Vagina (tissue), 2 donors: Measurements from ENCODE around the gene TBC1D22A. TPM values are rescaled to one million over a fixed set of nuclear protein-coding genes. Genes with fewer than 3 reads are reported as not detected.

Source experiments
- DNase-seq, 2 donors: peaks; one replicate each; pipeline ENCODE4 v3.0.0-alpha.2; 2017; ENCODE audit errors: extremely low spot score in 2 of 2
- H3K27ac ChIP-seq: fragments of 200-600 bp; sonication (generic); one replicate; pipeline ENCODE4 v1.5.1; 2019
- H3K27me3 ChIP-seq: fragments of 200-600 bp; sonication (generic); one replicate; pipeline ENCODE4 v1.5.1; 2019
- H3K36me3 ChIP-seq, 2 donors: fragments of 200-600 bp; sonication (generic); one replicate each; pipeline ENCODE4 v1.5.1; 2017 to 2019
- H3K4me1 ChIP-seq: fragments of 200-600 bp; sonication (generic); one replicate; pipeline ENCODE4 v1.5.1; 2019
- H3K4me3 ChIP-seq, 2 donors: fragments of 200-600 bp; sonication (generic); 1 replicate in 1 of 2; 2 replicates in 1 of 2; pipeline ENCODE4 v1.5.1; 2016 to 2019
- H3K9me3 ChIP-seq: fragments of 200-600 bp; sonication (generic); one replicate; pipeline ENCODE4 v1.5.1; 2019
- POLR2A ChIP-seq, 2 donors: fragments of 450-650 bp; IDR thresholded peaks; one replicate each; pipeline ENCODE4 v1.6.1; 2017; ENCODE audit warnings: antibody characterized with exemption in 2 of 2, mild to moderate bottlenecking in 2 of 2, moderate library complexity in 2 of 2
- POLR2AphosphoS5 ChIP-seq, 2 donors: sonication (generic); formaldehyde crosslinking; IDR thresholded peaks; one replicate each; pipeline ENCODE4 v1.9.0; 2017; ENCODE audit warnings: antibody characterized with exemption in 2 of 2, mild to moderate bottlenecking in 2 of 2, low read depth in 1 of 2; ENCODE audit not compliant: insufficient read depth in 1 of 2
- intact Hi-C: fragments of 100-400 bp; cut with DNase I; formaldehyde crosslinking; loops from one replicate; pipeline ENCODE4 v1.15.1; 2023
- total RNA-seq: library from RNA; depleted of rRNA; stranded (reverse); fragments of >200 nt; gene quantifications from one replicate; pipeline ENCODE4 v1.2.3, GENCODE V29; 2016
- TF ChIP-seq, protein P1 (sequence below), 3 experiments: fragments of 450-650 bp in 2 of 3; fragments of 200-600 bp in 1 of 3; sonication (generic) in 1 of 3; IDR thresholded peaks; one replicate each; pipeline ENCODE4 v1.5.1; 2017 to 2019; ENCODE audit warnings: antibody characterized with exemption in 3 of 3, mild to moderate bottlenecking in 2 of 3, moderate library complexity in 2 of 3

The TBC1D22A gene
- total RNA-seq, 1 donor from 2014 or later: 38.3 TPM

DNA sequence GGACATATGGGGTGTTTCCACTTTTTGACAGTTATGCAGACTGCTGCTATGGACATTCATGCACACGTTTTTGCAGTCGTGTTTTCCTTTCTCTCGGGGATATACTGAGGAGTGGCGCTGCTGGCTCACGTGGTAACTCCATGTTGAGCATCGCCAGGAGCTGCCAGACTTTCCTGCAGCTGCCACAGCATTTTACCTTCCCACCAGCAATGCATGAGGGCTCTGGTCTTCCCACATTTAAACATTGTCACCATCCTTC, 95.4 kb downstream of the TBC1D22A start:
- Histone ChIP-seq H3K4me3 (no peak overlapping the region), H3K27me3 (no peaks in the 10 kb centered on the region), H3K36me3 (no peaks in the 10 kb centered on the region), H3K27ac (no peak overlapping the region), H3K4me1 (no peaks in the 10 kb centered on the region), H3K9me3 (no peaks in the 10 kb centered on the region)
- intact Hi-C loops: no loop called here
- peak in 1 of 2 donors; percentile 54 for DNase-seq
- TF ChIP-seq POLR2AphosphoS5 (IDR thresholded peaks at IDR 0.05; ENCODE audit: insufficient read depth in 1 of 2, low read depth in 1 of 2) (no peak), POLR2A (IDR thresholded peaks at IDR 0.05) (no peak)
- TF ChIP-seq, protein P1, sequence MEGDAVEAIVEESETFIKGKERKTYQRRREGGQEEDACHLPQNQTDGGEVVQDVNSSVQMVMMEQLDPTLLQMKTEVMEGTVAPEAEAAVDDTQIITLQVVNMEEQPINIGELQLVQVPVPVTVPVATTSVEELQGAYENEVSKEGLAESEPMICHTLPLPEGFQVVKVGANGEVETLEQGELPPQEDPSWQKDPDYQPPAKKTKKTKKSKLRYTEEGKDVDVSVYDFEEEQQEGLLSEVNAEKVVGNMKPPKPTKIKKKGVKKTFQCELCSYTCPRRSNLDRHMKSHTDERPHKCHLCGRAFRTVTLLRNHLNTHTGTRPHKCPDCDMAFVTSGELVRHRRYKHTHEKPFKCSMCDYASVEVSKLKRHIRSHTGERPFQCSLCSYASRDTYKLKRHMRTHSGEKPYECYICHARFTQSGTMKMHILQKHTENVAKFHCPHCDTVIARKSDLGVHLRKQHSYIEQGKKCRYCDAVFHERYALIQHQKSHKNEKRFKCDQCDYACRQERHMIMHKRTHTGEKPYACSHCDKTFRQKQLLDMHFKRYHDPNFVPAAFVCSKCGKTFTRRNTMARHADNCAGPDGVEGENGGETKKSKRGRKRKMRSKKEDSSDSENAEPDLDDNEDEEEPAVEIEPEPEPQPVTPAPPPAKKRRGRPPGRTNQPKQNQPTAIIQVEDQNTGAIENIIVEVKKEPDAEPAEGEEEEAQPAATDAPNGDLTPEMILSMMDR (IDR thresholded peaks at IDR 0.05): no peak

DNA sequence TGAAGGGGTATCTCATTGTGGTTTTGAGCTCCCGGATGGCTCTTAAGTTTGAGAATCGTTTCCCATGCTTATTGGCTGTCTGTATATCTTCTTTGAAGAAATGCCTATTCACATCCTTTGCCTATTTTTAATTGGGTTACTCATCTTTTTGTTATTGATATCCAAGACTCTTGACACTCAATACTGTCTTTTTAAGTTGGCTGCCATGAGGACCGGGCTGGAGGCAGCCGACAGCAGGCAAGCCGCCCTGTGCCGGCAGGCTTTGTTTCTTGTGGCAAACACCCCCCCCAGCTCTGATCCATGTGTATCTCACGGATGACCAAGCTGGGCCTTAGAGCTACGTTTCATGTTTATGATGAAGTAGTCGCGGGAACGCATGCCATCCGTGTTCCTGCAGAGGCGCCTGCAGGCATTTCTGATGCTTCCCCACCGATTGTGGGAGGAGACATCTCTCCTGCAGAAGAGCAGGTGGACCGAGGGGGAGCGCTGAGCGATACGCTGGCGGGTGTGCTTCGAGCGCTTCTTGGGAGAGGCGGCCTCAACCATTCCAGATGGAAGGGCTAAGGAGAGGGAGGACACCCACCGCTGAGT, 95.8 kb downstream of the TBC1D22A start:
- H3K4me1 ChIP-seq: no peaks in the 10 kb centered on the region
- H3K36me3 ChIP-seq: no peaks in the 10 kb centered on the region
- intact Hi-C loops: no loop called here
- DNase-seq: peak in 1 of 2 donors; percentile 44
- no peak for TF ChIP-seq POLR2AphosphoS5 (IDR thresholded peaks at IDR 0.05; ENCODE audit: insufficient read depth in 1 of 2, low read depth in 1 of 2)
- no peak for TF ChIP-seq POLR2A (IDR thresholded peaks at IDR 0.05)
- TF ChIP-seq, protein P1 (IDR thresholded peaks at IDR 0.05): no peak
- H3K4me3 ChIP-seq: no peak overlapping the region
- no peaks in the 10 kb centered on the region for H3K27me3 ChIP-seq
- H3K9me3 ChIP-seq: no peaks in the 10 kb centered on the region
- H3K27ac ChIP-seq: no peak overlapping the region

DNA sequence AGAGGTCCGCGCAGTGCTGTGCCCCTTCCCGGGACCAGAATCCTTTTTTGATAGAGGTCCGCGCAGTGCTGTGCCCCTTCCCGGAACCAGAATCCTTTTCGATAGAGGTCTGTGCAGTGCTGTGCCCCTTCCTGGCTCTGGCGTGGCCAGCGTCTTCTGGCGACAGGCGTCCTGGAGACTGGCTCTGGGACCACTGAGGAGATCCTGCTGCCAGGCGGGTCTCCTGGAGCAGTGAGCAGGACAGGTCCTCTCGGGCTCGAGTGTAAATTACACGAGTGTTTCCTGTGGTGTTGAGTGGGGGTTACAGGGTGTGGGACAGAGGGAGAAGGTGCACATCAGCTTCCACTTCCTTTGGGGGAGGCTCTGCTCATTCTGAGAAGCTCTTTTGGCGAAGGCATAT, 98.1 kb downstream of the TBC1D22A start:
- no peak for DNase-seq
- intact Hi-C loops: no loop called here
- Histone ChIP-seq H3K27ac (no peak overlapping the region), H3K4me1 (no peaks in the 10 kb centered on the region), H3K9me3 (no peaks in the 10 kb centered on the region), H3K36me3 (no peaks in the 10 kb centered on the region), H3K4me3 (no peak overlapping the region), H3K27me3 (no peaks in the 10 kb centered on the region)
- TF ChIP-seq POLR2A (IDR thresholded peaks at IDR 0.05) (no peak), POLR2AphosphoS5 (IDR thresholded peaks at IDR 0.05; ENCODE audit: insufficient read depth in 1 of 2, low read depth in 1 of 2) (no peak)
- TF ChIP-seq, protein P1 (IDR thresholded peaks at IDR 0.05): no peak

DNA sequence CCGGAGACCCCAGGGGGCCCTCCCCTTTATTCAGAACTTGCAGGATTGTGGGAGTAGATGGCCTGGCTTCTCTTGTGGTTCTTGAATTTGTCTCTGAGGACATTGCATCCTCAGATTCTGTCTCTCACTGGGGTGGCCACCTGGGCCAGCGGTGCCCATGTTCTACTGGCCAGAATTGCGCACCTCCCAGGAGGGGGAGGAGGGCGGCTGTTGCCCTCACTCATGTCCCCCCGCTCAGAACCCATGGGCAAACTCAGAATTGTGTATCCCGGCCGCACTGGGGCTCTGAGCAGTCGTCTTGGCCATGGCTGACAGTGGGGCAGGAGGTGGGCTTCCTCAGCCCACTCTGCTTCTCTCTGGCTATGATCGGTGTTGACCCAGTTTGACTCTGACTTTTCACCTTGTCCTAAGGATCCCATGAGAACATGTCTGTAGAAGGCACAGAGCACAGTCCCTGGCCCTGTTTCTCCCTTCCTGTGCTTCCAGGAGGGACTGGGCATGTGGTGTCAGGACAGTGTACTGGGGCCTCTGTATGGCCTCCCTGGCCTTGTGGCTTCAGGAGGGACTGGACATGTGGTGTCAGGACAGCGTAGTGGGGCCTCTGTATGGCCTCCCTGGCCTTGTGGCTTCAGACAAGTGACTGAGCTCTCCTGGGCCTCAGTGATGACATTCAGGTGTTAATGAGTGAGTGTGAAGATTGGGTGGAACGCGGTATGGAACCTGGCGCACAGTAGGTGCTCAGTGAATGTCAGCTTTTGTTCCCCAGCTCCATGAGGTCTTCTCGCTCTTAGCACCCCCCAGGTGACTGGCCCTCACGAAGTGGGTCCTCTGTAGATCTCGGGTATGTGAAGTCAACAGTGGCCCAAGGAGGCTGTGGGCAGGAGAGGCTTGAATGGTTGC, 99.3 kb downstream of the TBC1D22A start:
- Histone ChIP-seq H3K4me3 (no peak overlapping the region), H3K27ac (no peak overlapping the region), H3K27me3 (no peaks in the 10 kb centered on the region), H3K9me3 (no peaks in the 10 kb centered on the region), H3K4me1 (no peaks in the 10 kb centered on the region), H3K36me3 (no peaks in the 10 kb centered on the region)
- intact Hi-C loops: no loop called here
- TF ChIP-seq, protein P1 (IDR thresholded peaks at IDR 0.05): no peak
- no peak for TF ChIP-seq POLR2AphosphoS5 (IDR thresholded peaks at IDR 0.05; ENCODE audit: insufficient read depth in 1 of 2, low read depth in 1 of 2)
- TF ChIP-seq POLR2A (IDR thresholded peaks at IDR 0.05): no peak
- peak in 1 of 2 donors; percentile 47 for DNase-seq
